KOPT-K1 (cell line): ENCODE results near the gene GARIN5A.
A peak's percentile ranks its signal among the peaks of the same experiment; 100 is the strongest.

Experiments
- H3K27ac ChIP-seq: fragments of 200-600 bp; sonication (generic); 2 replicates; pipeline ENCODE4 v1.5.1; 2016; ENCODE audit warnings: antibody characterized with exemption, mild to moderate bottlenecking, low read depth, low read length; ENCODE audit not compliant: poor library complexity, severe bottlenecking
- H3K36me3 ChIP-seq: fragments of 200-600 bp; sonication (generic); 2 replicates; pipeline ENCODE4 v1.5.1; 2017; ENCODE audit warnings: antibody characterized with exemption, mild to moderate bottlenecking, low read length, moderate library complexity; ENCODE audit not compliant: insufficient read depth
- H3K9me3 ChIP-seq: fragments of 200-600 bp; sonication (generic); 2 replicates; pipeline ENCODE4 v1.5.1; 2017; ENCODE audit warnings: antibody characterized with exemption, low read length, mild to moderate bottlenecking; ENCODE audit not compliant: insufficient read depth, poor library complexity, severe bottlenecking

The GARIN5A gene

DNA sequence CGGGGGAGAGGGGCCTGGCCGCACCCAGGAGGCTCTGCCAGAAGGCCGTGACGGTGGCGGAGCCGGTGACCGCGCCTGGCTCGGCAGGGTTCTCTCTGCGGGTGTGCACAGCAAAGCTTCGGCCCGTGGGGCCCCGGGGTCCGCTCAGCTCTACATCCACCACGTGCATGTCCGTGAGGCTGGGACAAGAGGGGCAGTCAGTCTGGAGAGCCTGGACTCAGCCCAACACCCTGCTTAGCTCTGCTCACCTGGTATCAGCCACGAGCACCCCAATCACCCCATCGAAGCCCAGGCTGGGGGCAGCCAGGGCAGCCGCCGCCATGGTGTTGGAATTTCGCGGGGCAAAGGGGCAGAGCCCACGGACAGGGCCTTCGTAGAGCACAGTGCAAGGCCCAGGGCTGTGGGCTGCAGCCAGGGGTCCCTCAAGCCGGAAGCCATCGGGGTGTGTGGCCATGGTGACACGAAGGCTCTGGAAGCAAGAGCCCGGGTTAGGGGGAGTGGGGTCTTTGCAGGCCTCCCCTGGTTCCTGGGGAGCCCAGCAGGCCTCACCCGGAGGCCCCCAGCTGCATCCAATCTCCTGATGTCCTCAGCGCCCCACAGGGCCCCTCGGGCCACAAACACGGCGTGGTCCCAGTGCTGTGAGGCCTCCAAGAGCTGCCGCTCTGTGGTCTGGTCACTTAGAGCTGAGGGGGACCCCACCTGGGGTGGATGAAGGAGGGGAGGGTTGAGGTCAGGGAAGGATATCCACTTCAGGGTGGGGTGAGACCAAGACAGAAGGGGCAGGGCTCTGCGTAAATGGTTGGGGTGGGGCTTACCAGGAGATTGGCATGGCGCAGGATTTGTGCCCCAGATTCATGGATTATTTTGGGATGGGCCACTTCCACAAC lies 35.7 kb upstream of the GARIN5A start:
- Histone ChIP-seq H3K36me3 (no peaks in the 10 kb centered on the region), H3K9me3 (no peaks in the 10 kb centered on the region), H3K27ac (peak overlapping the region; percentile 59)

DNA sequence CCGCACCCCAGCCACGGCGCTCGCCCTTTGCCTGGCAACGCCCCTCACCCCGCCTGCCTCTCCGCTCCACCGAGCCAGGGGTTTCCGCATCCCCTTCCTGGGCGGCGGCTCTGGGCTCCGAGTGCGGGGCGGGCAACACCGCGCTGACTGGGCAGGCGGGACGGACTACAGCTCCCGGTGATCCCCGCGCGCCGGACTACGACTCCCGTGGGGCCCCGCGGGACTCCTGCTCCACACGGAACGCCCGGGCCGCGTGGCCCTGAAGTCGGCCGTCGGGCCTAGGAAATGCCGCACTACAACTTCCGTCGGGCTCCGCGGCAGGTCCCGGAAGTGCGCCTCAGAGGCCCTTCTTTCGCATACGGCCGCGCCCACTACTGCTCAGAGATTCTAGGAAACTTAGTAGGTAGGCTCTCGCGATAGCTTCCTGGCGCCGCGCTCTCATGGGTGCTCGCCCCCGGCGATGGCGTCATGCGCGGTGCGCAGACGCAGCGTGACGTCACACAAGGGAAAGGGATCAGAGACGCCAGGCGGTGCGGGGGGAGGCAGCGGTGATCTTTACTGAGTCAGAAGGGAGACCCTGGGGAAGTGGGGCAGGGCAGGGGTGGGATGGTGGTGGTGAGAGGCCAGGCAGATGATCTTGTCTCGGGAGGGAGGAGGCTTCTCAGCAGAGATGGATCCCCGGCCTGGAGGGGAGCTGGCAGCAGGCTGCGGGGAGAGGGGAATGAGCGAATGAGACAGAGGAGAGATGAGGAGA lies 34.6 kb upstream of the GARIN5A start, which contains the start of gene JOSD2:
JOSD2 (minus strand) TSS at position 123 of the 754 bp plus-strand sequence. CDS start 760 bp downstream, outside the sequence.
- Histone ChIP-seq H3K9me3 (no peaks in the 10 kb centered on the region), H3K36me3 (no peaks in the 10 kb centered on the region), H3K27ac (peak within 1 kb of the TSS; percentile 59)

DNA sequence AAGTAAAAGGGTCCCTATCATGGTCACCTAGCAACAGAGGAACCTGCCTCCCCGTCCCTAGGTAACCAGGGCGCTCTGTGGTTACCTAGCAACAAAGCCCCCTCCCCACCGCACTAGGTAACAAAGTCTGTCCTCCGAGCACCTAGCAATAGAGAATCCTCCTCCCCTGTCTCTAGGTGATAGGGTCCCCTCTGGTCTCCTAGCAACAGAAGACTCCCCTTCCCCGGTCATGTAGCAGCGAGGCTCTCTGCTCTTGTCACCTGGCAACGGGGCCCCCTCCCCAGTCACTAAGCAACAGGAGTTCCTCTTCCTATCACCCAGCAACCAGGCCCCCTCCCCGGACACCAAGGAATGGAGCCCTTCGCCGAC lies 34.0 kb upstream of the GARIN5A start:
- H3K27ac ChIP-seq: peak overlapping the region; percentile 59
- H3K9me3 ChIP-seq: no peaks in the 10 kb centered on the region
- no peaks in the 10 kb centered on the region for H3K36me3 ChIP-seq

DNA sequence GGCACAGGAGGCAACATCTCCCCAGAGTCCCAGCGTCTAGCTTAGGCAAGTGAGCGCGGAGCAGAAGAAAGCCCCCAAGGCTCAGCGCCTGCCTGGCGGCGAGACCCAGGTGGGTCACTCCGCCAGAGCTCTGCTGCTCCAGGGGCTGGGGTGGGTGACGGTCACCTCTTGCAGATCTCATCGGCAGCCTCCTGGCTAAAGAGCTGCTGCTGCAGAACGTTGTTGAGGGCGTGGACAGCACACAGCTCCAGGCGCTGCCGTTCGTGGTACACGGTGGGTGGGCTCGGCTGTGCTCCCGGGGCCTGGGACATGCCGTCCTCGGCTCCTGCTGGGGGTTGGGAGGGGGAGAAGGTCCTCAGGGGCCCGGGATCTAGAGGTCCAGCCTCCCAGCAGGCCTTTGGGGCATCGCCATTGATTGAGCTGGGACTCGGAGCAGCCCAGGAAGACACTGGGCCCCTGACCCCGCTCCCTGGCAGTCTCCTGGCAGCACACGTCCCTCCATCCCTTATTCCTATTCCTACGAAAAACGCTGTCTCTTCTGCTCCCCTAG lies 33.5 kb upstream of the GARIN5A start:
- H3K9me3 ChIP-seq: no peaks in the 10 kb centered on the region
- H3K27ac ChIP-seq: peak overlapping the region; percentile 59
- H3K36me3 ChIP-seq: no peaks in the 10 kb centered on the region

DNA sequence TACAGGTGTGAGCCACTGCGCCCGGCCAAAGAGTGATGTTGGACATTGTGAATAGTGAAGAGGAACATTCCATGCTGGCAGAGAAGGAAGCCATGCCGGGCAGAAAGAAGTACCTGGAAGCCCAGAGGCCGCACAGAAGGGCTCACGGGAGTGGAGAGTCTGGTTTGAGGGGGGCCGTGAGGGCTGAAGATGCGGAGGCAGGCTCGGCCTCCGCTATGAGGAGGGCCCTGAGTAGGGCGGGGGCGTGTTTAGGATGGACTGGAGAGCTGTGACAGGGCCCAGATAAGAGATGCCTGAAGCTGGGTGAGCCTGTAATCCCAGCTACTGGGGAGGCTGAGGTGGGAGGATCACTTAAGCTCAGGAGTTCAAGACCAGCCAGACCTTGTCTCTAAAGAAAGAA lies 32.7 kb upstream of the GARIN5A start:
- Histone ChIP-seq H3K36me3 (no peaks in the 10 kb centered on the region), H3K9me3 (no peaks in the 10 kb centered on the region), H3K27ac (no peak overlapping the region)

DNA sequence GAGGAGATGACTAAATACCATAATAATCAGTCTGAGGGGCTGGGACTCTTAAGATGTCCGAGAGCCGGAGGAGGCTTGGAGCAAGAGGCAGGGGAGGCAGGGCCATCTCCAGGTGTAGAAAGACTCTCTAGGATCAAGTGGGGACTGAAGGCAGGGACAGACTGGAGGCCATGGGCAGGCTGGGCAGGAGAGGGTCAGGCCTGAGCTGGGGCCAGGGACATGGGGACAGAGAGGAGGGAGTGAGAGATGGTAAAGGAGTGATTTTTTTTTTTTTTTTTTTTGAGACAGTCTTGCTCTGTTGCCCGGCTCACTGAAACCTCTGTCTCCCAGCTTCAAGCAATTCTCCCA lies 32.2 kb upstream of the GARIN5A start:
- Histone ChIP-seq H3K9me3 (no peaks in the 10 kb centered on the region), H3K36me3 (no peaks in the 10 kb centered on the region)

DNA sequence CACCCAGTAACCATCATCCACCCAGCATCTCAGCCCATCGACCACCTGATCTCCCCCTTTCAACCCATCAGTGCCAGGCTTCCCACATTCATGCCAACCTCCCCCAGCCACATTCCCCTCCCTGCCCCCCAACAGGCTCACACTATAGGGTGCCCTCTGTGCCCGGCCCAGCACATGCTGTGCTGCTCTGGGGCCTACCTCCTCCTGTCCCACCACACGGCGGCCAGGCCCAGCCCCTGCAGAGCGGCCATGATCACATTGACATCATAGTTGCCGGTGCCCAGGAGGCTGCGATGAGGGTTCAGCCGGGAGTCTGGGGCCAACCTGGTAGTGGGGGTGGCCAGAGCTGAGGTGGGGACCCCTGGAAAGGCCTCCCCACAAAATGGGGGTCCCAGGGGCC lies 30.7 kb upstream of the GARIN5A start:
- H3K36me3 ChIP-seq: no peaks in the 10 kb centered on the region
- no peaks in the 10 kb centered on the region for H3K9me3 ChIP-seq
- no peak overlapping the region for H3K27ac ChIP-seq

More for the DNA sequence above, 32.2 kb upstream of the GARIN5A start:
- no peak overlapping the region for H3K27ac ChIP-seq

DNA sequence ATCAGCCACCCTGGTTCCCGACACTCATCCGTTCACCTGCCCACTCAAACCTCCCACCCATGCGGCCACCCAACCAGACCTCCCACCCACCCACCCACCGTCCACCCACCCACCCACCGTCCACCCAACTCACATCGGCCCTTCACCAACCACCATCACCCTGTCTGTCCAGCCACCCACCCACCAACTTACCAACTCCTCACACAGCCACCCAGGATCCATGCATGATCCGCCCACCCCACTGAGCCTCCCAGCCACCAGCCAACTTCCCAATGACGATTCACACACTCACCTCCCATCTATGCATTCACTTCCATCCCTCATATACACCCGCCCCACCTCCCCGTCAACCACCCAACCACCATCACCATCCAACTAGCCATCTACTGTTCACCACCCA lies 30.1 kb upstream of the GARIN5A start:
- no peaks in the 10 kb centered on the region for H3K9me3 ChIP-seq
- no peaks in the 10 kb centered on the region for H3K36me3 ChIP-seq
- no peak overlapping the region for H3K27ac ChIP-seq

DNA sequence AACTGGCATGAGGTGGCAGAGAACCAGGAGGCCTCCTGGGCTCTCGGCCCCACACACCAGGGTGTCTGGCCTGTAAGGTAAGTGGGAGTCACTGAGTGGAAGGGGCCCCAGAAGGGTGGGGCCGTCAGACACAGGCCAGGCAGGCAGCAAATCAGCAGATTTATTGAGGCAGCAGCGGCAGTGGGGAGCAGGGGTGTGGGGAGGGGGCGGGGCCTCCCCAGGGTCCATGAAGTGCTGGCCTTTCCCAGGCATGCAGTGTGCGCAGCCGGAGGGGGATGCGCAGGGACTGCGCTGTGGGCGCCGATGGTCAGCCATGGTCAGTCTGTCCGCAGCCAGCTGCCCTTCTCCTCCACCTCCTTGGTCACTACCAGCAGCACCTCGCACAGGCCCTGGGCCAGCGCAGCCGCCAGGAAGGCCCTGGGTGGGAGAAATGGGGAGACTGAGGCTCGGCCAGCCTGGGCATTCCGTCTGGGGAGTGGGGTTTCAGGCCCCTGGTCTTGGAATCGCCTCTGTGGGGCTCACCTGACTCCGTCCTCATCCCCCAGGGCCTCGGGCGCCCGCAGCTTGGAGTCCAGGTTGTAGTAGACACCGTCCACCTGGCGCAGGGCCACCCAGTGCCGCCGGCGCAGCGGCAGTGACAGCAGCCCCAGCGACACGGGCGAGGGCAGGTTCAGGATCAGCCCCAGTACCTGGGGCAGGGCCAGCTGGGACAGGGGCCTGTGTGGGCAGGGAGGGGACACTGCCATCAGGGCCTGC lies 29.4 kb upstream of the GARIN5A start:
- no peak overlapping the region for H3K27ac ChIP-seq
- no peaks in the 10 kb centered on the region for H3K36me3 ChIP-seq
- H3K9me3 ChIP-seq: no peaks in the 10 kb centered on the region

DNA sequence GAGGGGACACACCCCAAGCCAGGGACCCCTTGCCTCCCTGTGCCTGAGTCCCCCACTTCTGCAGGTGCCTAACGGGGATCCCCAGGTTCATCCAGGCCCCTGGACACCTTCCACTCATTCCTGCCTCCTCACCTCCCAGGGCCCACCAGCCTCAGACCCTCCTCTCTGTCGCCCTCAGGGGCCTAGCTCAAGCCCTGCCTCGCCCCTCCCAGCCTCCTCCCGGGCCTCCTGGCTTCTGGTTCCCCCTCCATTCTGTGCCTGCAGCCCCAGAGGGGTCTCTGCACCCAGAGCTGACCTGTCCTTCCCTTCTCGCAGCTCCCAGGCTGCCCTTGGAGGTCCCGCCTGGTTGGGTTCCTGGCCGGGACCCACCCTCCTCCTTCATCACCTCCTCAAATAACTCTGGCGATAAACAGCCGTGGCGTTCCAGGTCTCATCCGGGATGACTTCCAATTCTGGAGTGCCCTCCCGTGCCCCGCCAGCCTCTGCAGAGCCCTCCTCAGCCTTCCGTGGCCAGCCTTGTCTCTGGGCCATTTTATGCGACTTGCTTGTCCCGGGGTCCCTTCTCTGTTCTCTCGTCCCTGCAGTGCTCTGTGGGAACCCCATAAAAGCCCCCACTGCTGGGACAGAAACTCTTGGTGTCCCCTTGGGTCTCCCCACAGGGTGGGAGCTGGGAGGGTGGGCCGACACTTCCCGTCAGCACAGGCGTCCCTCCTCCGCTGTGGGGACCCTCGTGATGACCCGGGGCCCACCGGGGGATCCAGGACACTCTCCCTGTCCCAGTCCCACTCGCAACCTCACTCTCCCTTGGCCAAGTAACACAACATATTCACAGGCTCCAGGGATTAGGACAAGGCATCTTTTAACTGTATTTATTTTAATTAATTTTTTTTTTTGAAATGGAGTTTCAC lies 25.2 kb upstream of the GARIN5A start:
- H3K36me3 ChIP-seq: no peaks in the 10 kb centered on the region
- no peak overlapping the region for H3K27ac ChIP-seq
- no peaks in the 10 kb centered on the region for H3K9me3 ChIP-seq

DNA sequence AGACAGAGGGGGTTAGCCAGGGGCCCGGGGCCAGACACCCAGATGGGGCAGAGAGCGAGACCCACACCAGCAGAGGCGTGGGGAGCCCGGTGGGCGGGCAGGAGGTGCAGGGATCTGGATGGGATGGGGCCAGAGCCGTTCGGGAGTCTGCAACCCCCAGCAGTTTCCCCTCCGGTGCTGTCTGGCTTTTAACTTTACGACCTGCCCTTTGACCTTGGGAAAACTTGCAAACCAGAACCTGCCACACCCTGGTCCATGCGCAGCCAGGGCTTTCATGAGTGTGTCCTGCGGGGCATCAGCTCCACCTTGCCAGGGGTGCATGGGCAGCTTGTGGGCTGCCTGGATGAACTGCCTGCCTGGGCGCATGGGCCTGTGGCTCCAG lies 24.5 kb upstream of the GARIN5A start:
- Histone ChIP-seq H3K36me3 (no peaks in the 10 kb centered on the region), H3K9me3 (no peaks in the 10 kb centered on the region), H3K27ac (no peak overlapping the region)

DNA sequence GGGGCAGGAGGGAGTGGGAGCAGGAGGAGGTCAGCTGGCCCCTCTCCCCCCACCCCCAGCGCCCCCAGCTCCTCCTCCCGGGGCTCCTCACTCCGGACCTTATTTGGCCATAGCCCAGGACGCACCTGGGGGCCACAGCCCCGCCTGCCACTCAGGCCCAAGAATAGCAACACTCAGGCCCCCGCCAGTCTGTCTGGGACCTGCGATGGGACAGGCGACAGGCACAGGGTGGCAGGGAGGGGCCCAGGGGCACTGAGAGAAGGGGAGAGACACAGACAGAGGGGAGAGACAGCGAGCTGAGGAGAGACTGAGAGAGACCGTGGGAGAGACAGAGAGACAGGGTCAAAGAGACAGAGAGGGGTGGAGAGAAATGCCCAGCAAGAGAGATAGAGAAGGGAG lies 24.1 kb upstream of the GARIN5A start:
- no peak overlapping the region for H3K27ac ChIP-seq
- H3K9me3 ChIP-seq: no peaks in the 10 kb centered on the region
- H3K36me3 ChIP-seq: no peaks in the 10 kb centered on the region

DNA sequence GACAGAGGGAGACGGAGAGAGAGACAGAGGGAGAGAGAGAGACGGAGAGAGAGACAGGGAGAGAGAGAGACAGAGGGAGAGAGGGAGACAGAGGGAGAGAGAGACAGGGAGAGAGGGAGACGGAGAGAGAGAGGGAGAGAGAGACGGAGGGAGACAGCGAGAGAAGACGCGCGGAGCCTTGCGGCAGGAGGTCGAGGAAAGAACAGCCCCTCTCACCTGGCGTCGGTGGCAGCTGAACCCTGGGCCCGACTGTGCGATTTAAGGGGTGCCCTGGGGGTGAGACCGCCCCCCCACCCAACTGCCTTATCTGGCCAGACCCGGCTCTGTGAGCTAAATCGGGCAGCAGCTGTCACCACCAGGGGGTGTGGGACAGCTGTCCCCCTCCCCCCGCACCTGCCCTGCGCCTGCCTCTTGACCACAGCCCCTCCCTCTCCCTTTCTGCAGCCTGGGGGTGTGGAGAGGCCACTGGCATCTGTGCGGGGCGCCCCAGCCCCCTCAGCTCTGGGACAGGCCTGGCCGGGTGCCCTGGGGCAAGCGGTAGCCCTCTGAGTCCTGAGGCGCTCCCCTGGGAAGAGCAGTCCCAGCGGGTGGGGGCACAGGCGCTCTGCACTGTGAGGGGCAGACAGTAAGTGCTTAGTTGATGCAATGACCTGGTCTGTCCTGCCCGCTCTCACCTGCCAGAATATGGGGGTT lies 23.6 kb upstream of the GARIN5A start:
- Histone ChIP-seq H3K9me3 (no peaks in the 10 kb centered on the region), H3K27ac (no peak overlapping the region), H3K36me3 (no peaks in the 10 kb centered on the region)
